ENCODE results near the gene STRADB.
"Not testable (repeated sequence)": the region's sequence is repeated elsewhere in the genome, so short reads cannot be mapped to it uniquely, and the experiment has no call there.

STRADB gene

DNA sequence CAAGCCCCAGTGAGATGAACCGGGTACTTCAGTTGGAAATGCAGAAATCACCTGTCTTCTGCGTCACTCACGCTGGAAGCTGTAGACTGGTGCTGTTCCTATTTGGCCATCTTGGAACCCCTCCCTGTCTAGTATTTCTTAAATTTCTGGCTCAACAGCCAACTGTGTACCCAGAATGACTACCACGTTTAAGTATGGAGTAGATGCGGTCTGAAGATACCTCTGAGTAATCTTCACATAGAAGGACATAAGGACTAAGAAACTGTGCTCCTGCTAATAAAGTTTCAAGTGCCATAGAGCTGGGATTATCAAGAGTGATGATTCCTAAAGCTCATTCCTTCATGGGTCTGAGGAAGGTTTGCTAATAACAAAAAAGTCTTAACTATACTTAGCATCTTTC, 20.7 kb upstream of the STRADB start:
- no peak for DNase-seq (ENCODE audit: low read depth in 2 of 2)

- DNase-seq (ENCODE audit: low read depth in 2 of 2), result no peak
These were observed 19.4 kb upstream of the STRADB start for GRCh38 chr2:201432038-201432620.

GRCh38 chr2:201432621-201433393, 18.7 kb upstream of the STRADB start:
- DNase-seq (ENCODE audit: low read depth in 2 of 2), result no peak

GRCh38 chr2:201433394-201433995, 18.0 kb upstream of the STRADB start:
- no peak for DNase-seq (ENCODE audit: low read depth in 2 of 2)

- no peak for DNase-seq (ENCODE audit: low read depth in 2 of 2)
These were observed 15.4 kb upstream of the STRADB start for GRCh38 chr2:201436141-201436540.

GRCh38 chr2:201439336-201439922, 12.1 kb upstream of the STRADB start:
- DNase-seq (ENCODE audit: low read depth in 2 of 2), result not testable (repeated sequence)

- DNase-seq (ENCODE audit: low read depth in 2 of 2), result no peak
These were observed 11.4 kb upstream of the STRADB start for GRCh38 chr2:201440182-201440581.

DNA sequence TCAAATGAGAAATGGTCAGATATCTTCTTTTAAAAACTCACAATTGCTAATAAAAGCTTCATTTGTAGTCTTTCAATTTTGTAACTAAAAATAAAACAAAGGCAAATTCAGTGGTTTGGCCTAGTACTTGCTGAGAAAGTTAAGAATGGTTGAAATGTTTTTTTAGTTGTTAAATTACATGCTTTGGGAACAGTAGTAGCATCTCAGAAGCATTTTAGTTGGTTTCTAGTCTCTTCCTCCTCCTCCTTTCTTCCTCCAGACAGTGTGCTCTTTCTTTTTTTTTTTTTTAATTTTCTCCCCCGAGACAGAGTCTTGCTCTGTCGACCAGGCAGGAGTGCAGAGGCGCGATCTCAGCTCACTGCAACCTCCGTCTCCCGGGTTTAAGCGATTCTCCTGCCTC, 10.1 kb upstream of the STRADB start:
- DNase-seq (ENCODE audit: low read depth in 2 of 2), result no peak

DNA sequence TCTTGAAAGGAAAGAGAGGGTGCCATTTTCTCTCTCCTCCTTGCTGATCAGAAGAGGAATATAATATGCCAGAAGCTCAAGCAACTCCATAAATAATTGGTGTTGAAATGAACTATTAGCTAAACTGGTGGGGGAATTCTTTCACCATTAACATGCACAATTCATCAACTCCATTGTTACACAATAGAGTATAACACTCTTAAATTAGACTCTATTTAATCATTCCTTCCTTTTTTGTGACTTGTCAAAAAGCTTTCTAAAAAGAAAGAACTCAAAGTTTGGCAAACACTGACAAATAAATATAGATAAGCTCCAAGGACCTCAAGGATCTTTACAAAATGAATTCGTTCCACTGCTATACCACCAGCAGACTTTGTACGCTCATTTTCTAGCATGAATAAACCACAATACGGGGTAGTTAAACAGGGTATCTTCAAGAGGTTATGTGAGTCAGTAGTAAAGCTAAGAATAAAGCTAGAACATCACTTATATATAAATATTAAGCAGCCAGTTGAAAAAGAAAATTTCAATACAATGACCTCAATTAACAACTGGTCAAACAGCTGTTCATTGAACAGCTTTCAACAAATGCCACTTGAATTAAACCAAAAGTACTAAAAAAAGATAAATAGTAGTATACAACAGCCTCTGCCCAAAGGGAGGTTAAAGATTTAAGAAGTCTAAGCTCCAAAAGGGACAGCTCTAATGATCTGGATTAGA, 6.6 kb upstream of the STRADB start:
- DNase-seq (ENCODE audit: low read depth in 2 of 2), result no peak

DNA sequence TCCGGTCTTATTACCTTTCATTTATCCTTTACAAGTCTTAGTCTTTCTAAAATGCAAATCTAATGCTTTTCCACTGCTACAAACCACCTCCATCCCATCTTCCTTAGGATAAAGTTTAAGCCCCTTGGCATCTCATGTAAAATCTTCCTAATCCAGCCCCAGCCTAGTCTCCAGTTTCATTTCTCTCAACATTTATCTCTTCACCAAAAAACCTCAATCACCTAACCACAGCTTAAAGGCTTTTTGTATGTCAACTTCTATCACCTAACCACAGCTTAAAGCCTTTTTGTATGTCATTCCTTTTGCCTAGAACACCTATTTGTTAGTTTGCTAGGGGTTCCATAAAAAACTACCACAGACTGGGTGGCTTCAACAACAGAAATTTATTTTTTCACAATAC, 4.5 kb upstream of the STRADB start:
- DNase-seq (ENCODE audit: low read depth in 2 of 2), result no peak

DNA sequence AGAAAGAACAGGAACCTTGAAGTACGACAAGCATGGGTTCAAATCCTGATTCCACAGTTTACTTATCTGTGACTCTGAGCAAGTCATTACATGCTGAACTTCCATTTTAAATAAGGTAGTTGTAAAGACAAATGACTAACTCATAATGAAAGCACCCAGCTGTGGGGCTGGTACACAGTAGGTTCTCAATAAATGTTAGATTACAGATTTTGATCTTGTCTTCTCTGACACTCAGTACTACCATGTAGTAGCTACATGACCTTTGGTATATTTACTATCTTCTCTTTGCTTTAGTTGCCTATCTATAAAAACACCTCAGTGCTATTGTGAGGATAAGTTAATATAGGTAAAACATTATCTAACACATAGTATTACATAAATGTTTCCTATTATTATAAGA, 3.5 kb upstream of the STRADB start:
- no peak for DNase-seq (ENCODE audit: low read depth in 2 of 2)

GRCh38 chr2:201448701-201449100, 2.8 kb upstream of the STRADB start:
- DNase-seq (ENCODE audit: low read depth in 2 of 2), result no peak

DNA sequence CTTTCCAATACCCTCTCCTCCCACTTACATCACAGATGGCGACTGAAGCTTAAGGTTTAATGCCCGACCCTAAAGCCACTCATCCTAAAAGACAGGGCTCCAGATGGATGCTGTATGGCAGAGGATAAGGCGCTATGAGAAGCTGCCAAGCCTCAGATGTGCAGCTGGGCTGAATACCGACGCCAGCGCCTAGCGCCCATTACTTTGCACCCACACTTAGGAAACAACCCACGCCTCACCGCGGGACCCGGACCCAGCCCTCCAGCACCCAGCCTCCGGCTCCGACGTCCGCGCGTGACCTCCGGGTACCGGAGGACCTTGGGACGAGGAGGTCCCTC, 617 bp upstream of the STRADB start:
- DNase-seq (ENCODE audit: low read depth in 2 of 2), result no peak

- no peak for DNase-seq (ENCODE audit: low read depth in 2 of 2)
These were observed 750 bp downstream of the STRADB start for GRCh38 chr2:201452058-201452921.

DNA sequence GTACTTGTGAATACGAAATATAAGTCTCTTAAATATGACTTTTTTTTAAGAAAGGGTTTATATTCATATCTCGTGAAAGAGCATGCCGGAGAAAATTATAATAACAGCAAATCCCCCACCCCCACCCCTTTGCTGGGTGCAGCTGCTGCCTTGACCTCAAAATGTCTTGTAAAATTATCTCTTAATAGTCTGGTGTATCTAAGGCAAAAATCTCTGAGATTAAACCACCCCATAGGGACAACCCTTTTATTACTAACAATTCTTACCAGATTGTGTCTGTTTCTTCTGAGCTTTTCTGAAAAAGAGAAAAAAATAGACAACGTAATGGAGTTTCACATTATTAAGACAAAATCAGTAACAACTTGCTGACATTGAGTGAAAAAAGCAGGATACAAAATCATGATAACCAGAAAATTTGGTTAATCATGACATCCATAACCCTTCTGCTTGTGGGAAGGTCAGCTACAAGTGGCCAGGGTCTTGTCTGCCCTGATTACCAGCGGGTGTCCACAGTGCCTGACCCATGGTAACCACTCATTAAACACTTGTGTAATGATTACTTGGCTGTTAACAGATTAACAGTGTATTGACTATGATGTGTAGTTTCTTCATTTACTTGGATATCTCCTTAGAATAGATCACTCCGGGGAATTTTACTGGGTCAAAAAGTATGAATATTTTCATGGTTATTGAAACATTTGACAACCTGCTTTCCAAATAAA, 1.5 kb downstream of the STRADB start:
- DNase-seq (ENCODE audit: low read depth in 2 of 2), result no peak

GRCh38 chr2:201458381-201458780, 6.8 kb downstream of the STRADB start:
- DNase-seq (ENCODE audit: low read depth in 2 of 2), result no peak

DNA sequence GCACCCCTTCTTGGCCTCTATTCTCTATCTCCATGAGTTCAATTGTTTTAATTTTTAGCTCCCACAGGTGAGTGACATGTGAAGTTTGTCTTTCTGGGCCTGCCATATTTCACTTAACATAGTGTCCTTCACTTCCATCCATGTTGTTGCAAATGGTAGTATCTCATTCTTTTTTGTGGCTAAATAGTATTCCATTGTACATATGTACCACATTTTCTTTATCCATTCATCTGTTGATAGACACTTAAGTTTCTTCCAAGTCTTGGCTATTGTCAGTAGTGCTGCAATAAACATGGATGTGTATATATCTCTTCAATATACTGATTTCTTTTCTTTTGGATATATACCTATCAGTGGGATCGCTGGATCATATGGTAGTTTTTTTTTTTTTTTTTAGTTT, 9.0 kb downstream of the STRADB start:
- DNase-seq (ENCODE audit: low read depth in 2 of 2), result no peak

DNA sequence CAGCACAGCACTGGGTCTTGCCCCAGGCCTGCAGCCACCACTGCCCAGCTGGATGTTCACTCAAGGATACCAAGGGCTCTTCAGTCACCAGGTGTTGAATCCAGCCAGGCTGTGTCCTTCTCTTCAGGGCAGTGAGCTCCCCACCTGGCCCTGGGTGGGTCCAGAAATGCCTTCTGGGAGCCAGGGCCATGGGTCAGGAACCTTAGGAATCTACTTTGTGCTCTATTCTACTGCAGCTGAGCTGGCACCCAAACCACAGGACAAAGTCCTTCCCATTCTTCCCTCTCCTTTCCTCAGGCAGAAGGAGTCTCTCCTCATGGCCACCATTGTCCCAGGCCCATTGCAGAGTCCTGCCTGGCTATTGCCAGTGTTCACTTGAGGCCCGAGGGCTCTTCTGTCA, 13.0 kb downstream of the STRADB start:
- no peak for DNase-seq (ENCODE audit: low read depth in 2 of 2)

GRCh38 chr2:201465524-201465971, 14.0 kb downstream of the STRADB start:
- no peak for DNase-seq (ENCODE audit: low read depth in 2 of 2)

- DNase-seq (ENCODE audit: low read depth in 2 of 2), result no peak
These were observed 14.6 kb downstream of the STRADB start for GRCh38 chr2:201466050-201466675.

All from stimulated activated CD8-positive, alpha-beta memory T cell treated with anti-CD3 and anti-CD28 coated beads, Interleukin-7, amount 100 ng/mL, for 4 hours (primary cell).